PC-9 (cell line): ENCODE results near the gene STAB2. TPM values are rescaled to one million over a fixed set of nuclear protein-coding genes. Genes with fewer than 3 reads are reported as not detected.
"Not testable (repeated sequence)": the region's sequence is repeated elsewhere in the genome, so short reads cannot be mapped to it uniquely, and the experiment has no call there.

Source experiments
- BruUV-seq: library from RNA; stranded (reverse); fragments of 400-500 nt; replicated peaks from 2 replicates; lab custom pipeline; 2021; lab: Mats Ljungman, UMichigan
- CTCF ChIA-PET: fragments of 300-600 bp; sonication (Branson Sonifier 250); formaldehyde crosslinking; loops from one replicate; lab custom pipeline; 2022; ENCODE audit warnings: antibody characterized with exemption; lab: Charles Lee
- POLR2A ChIA-PET: fragments of 300-600 bp; sonication (Branson Sonifier 250); formaldehyde crosslinking; loops from one replicate; lab custom pipeline; 2022; ENCODE audit warnings: antibody characterized with exemption; ENCODE audit not compliant: unreplicated experiment; lab: Charles Lee
- DNase-seq, 2 experiments: peaks; one replicate each; pipeline versions ENCODE4 v3.0.0 to v3.0.0-alpha.2; 2015 to 2022; ENCODE audit warnings: mixed read lengths in 1 of 2
- H2AFZ ChIP-seq: fragments of 200-600 bp; sonication (generic); 2 replicates; pipeline ENCODE4 v1.8.1; 2017; ENCODE audit warnings: antibody characterized with exemption
- H3F3A ChIP-seq: fragments of 200-600 bp; sonication (generic); 2 replicates; pipeline ENCODE4 v1.8.1; 2017; ENCODE audit warnings: antibody characterized with exemption, mild to moderate bottlenecking, low read depth; ENCODE audit not compliant: insufficient read depth
- H3K27ac ChIP-seq: fragments of 200-600 bp; sonication (generic); 2 replicates; pipeline ENCODE4 v1.6.1; 2016; ENCODE audit warnings: mixed run types
- H3K27me3 ChIP-seq: fragments of 200-600 bp; sonication (generic); 2 replicates; pipeline ENCODE4 v1.6.1; 2016; ENCODE audit warnings: low read depth, mixed run types; ENCODE audit not compliant: insufficient read depth
- H3K36me3 ChIP-seq: fragments of 200-600 bp; sonication (generic); 2 replicates; pipeline ENCODE4 v1.6.1; 2016; ENCODE audit warnings: low read depth, mixed run types
- H3K4me1 ChIP-seq: fragments of 200-600 bp; sonication (generic); replicated peaks from 2 replicates; pipeline ENCODE4 v1.6.1; 2016; ENCODE audit warnings: mixed run types; ENCODE audit not compliant: insufficient read depth
- H3K4me2 ChIP-seq: fragments of 200-600 bp; sonication (generic); 2 replicates; pipeline ENCODE4 v1.6.1; 2017; ENCODE audit warnings: mixed run types
- H3K4me3 ChIP-seq: fragments of 200-600 bp; sonication (generic); 2 replicates; pipeline ENCODE4 v1.6.1; 2016; ENCODE audit warnings: mixed run types
- H3K79me2 ChIP-seq: fragments of 200-600 bp; sonication (generic); 2 replicates; pipeline ENCODE4 v1.6.1; 2017; ENCODE audit warnings: low read depth, mixed run types
- H3K9me2 ChIP-seq: fragments of 200-600 bp; sonication (generic); 2 replicates; pipeline ENCODE4 v1.8.1; 2017; ENCODE audit warnings: mild to moderate bottlenecking; ENCODE audit not compliant: insufficient read depth
- H3K9me3 ChIP-seq: fragments of 200-600 bp; sonication (generic); 2 replicates; pipeline ENCODE4 v1.8.1; 2016; ENCODE audit warnings: low read depth; ENCODE audit not compliant: insufficient read depth
- H4K20me1 ChIP-seq: fragments of 200-600 bp; sonication (generic); 2 replicates; pipeline ENCODE4 v1.8.1; 2017; ENCODE audit not compliant: insufficient read depth
- CTCF ChIP-seq: fragments of 200-600 bp; sonication (generic); conservative IDR thresholded peaks from 2 replicates; pipeline ENCODE4 v1.6.1; 2017; ENCODE audit warnings: mixed run types, antibody characterized with exemption, mild to moderate bottlenecking, moderate library complexity
- EZH2 ChIP-seq: fragments of 200-600 bp; sonication (generic); IDR thresholded peaks from 2 replicates; pipeline ENCODE4 v1.8.0; 2017; ENCODE audit warnings: antibody characterized with exemption, low read depth
- intact Hi-C: fragments of 100-400 bp; cut with micrococcal nuclease; formaldehyde crosslinking; loops from one replicate; pipeline ENCODE4 v1.10.0; 2022; ENCODE audit not compliant: unreplicated experiment
- total RNA-seq: library from RNA; stranded (reverse); gene quantifications from 2 replicates; pipeline ENCODE4 v1.2.3, GENCODE V29; 2021

Gene STAB2
- total RNA-seq, 1 experiment from 2014 or later: not detected

GRCh38 chr12:103809154-103809553 is 222.1 kb downstream of the STAB2 start:
- intact Hi-C loops: no loop called here
- Histone ChIP-seq H3F3A (peaks cover 27% of the 10 kb centered on the region), H3K27ac (no peak overlapping the region), H3K9me2 (no peaks in the 10 kb centered on the region), H3K4me3 (no peak overlapping the region), H3K79me2 (peaks cover 20% of the 10 kb centered on the region), H4K20me1 (no peaks in the 10 kb centered on the region), H3K36me3 (peaks cover 6% of the 10 kb centered on the region; the same call in 1 of the 2 replicates), H3K9me3 (no peaks in the 10 kb centered on the region; the same call in 1 of the 2 replicates), H3K4me1 (peaks cover 38% of the 10 kb centered on the region), H3K27me3 (no peaks in the 10 kb centered on the region), H2AFZ (no peak overlapping the region), H3K4me2 (no peak overlapping the region)
- POLR2A ChIA-PET: no interaction called here
- DNase-seq: no peak
- no TSS peak for BruUV-seq
- CTCF ChIA-PET: no interaction called here
- no peak for TF ChIP-seq CTCF
- TF ChIP-seq EZH2: no peak

GRCh38 chr12:103809639-103810038 is 222.6 kb downstream of the STAB2 start:
- H3K4me2 ChIP-seq, H3K4me3 ChIP-seq, intact Hi-C loops, H3K9me2 ChIP-seq, POLR2A ChIA-PET, H3K27me3 ChIP-seq, H3K27ac ChIP-seq, H2AFZ ChIP-seq, DNase-seq, H3K9me3 ChIP-seq, BruUV-seq, H4K20me1 ChIP-seq, CTCF ChIA-PET: not testable (repeated sequence)
- Histone ChIP-seq H3K36me3 (peaks cover 11% of the 10 kb centered on the region; the same call in 1 of the 2 replicates), H3K4me1 (peaks cover 33% of the 10 kb centered on the region), H3F3A (peaks cover 22% of the 10 kb centered on the region), H3K79me2 (peaks cover 15% of the 10 kb centered on the region; the same call in 1 of the 2 replicates)

GRCh38 chr12:103810111-103810510 is 223.0 kb downstream of the STAB2 start:
- BruUV-seq: no TSS peak
- Histone ChIP-seq H3K4me3 (no peak overlapping the region), H3K9me3 (no peaks in the 10 kb centered on the region; the same call in 1 of the 2 replicates), H3K36me3 (peaks cover 12% of the 10 kb centered on the region; the same call in 1 of the 2 replicates), H2AFZ (no peak overlapping the region), H3K9me2 (no peaks in the 10 kb centered on the region), H3F3A (peaks cover 20% of the 10 kb centered on the region), H3K27me3 (no peaks in the 10 kb centered on the region), H3K79me2 (0 out of 2 replicates have a peak, but pooled peaks cover 14% of the 10 kb centered on the region), H4K20me1 (no peaks in the 10 kb centered on the region), H3K27ac (no peak overlapping the region), H3K4me2 (no peak overlapping the region), H3K4me1 (peaks cover 28% of the 10 kb centered on the region)
- no peak for DNase-seq
- TF ChIP-seq CTCF (no peak), EZH2 (no peak)
- POLR2A ChIA-PET: no interaction called here
- intact Hi-C loops: no loop called here
- CTCF ChIA-PET: no interaction called here

GRCh38 chr12:103811791-103812190 is 224.7 kb downstream of the STAB2 start:
- Histone ChIP-seq H3K27me3 (no peaks in the 10 kb centered on the region), H3K9me3 (no peaks in the 10 kb centered on the region; the same call in 1 of the 2 replicates), H4K20me1 (no peaks in the 10 kb centered on the region), H3K79me2 (0 out of 2 replicates have a peak, but pooled peaks cover 14% of the 10 kb centered on the region), H3K27ac (no peak overlapping the region), H3K9me2 (no peaks in the 10 kb centered on the region), H3K4me3 (no peak overlapping the region), H3K4me1 (peaks cover 12% of the 10 kb centered on the region), H3K36me3 (peaks cover 12% of the 10 kb centered on the region; the same call in 1 of the 2 replicates), H3F3A (peaks cover 3% of the 10 kb centered on the region; the same call in 1 of the 2 replicates), H2AFZ (no peak overlapping the region), H3K4me2 (no peak overlapping the region)
- no TSS peak for BruUV-seq
- DNase-seq: no peak
- no peak for TF ChIP-seq CTCF
- no peak for TF ChIP-seq EZH2
- ChIA-PET CTCF (no interaction called here), POLR2A (no interaction called here)
- intact Hi-C loops: no loop called here
